Body of pancreas (tissue), 4 donors: Measurements from ENCODE around the gene SOX8. TPM values are rescaled to one million over a fixed set of nuclear protein-coding genes. Genes with fewer than 3 reads are reported as not detected.
"Not testable (repeated sequence)": the region's sequence is repeated elsewhere in the genome, so short reads cannot be mapped to it uniquely, and the experiment has no call there.

Experiments used
- ATAC-seq: fragments of 150-250 bp; one replicate; pipeline ENCODE4 v1.9.1; 2016
- DNase-seq, 4 donors: peaks; one replicate each; pipeline ENCODE4 v3.0.0-alpha.2; 2019
- H3K27ac ChIP-seq, 4 donors: fragments of 200-600 bp; sonication (generic); 1 replicate in 3 of 4; 2 replicates in 1 of 4; pipeline versions ENCODE4 v1.5.1 to v1.6.1; 2016 to 2019; ENCODE audit warnings: mild to moderate bottlenecking in 1 of 4, mixed read lengths in 1 of 4, moderate library complexity in 1 of 4
- H3K27me3 ChIP-seq, 2 donors: fragments of 200-600 bp; sonication (generic); one replicate each; pipeline ENCODE4 v1.6.0; 2016; ENCODE audit warnings: mild to moderate bottlenecking in 1 of 2
- H3K36me3 ChIP-seq, 2 donors: fragments of 200-600 bp; sonication (generic); replicated peaks in 1 of 2; 2 replicates each; pipeline ENCODE4 v1.5.1; 2016; ENCODE audit warnings: low read depth in 2 of 2; ENCODE audit not compliant: insufficient read depth in 1 of 2
- H3K4me1 ChIP-seq: fragments of 200-600 bp; sonication (generic); one replicate; pipeline ENCODE4 v1.6.0; 2016
- H3K4me3 ChIP-seq, 2 donors: fragments of 200-600 bp; sonication (generic); 1 replicate in 1 of 2; 2 replicates in 1 of 2; pipeline ENCODE4 v1.5.1; 2016 to 2019
- H3K9me3 ChIP-seq, 3 donors: fragments of 200-600 bp; sonication (generic); 1 replicate in 2 of 3; 2 replicates in 1 of 3; pipeline ENCODE4 v1.5.1; 2016
- POLR2A ChIP-seq, 3 donors: fragments of 450-650 bp; IDR thresholded peaks; one replicate each; pipeline ENCODE4 v1.6.1; 2016; ENCODE audit warnings: antibody characterized with exemption in 3 of 3, mild to moderate bottlenecking in 2 of 3
- WGBS, 2 donors: methylation state at CpG; one replicate each; pipeline ENCODE4 v1.1.5; 2017; 5-methylcytosine and 5-hydroxymethylcytosine counted together
- intact Hi-C: fragments of 100-400 bp; cut with DNase I; formaldehyde crosslinking; loops from one replicate; pipeline ENCODE4 v1.15.1; 2023
- total RNA-seq, 2 donors: library from RNA; depleted of rRNA; stranded (reverse); fragments of >200 nt; gene quantifications; one replicate each; pipeline ENCODE4 v1.1.0, GENCODE V29; 2016
- TF ChIP-seq, protein P1 (sequence below), 7 experiments: fragments of 450-650 bp in 4 of 7; fragments of 200-600 bp in 3 of 7; sonication (generic) in 3 of 7; IDR thresholded peaks; one replicate each; pipeline ENCODE4 v1.5.1; 2016 to 2019; ENCODE audit warnings: antibody characterized with exemption in 7 of 7

SOX8 gene
- total RNA-seq, 2 donors from 2014 or later = 2.6 to 3.3 TPM

DNA sequence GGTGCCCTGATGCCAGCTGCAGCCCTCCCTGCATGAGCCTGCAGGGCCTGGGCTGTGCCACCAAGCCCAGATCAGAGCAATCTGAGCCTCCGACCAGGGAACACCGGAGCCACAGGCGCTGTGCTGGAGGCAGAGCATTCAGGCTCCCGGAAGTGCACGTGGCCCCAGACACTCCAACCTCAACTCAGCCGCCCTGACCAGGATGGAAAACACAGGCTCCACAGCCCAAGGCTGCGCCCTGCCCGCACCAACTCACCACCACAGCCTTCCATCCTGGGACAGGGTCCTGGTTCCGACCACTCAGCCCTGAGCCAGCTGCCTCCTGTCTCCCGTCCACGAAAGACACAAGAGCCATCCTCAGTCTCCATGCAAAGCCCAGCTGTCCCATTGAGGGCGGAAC lies 29.2 kb upstream of the SOX8 start:
- no peak for ATAC-seq
- peaks cover 0 to 5% of the 10 kb centered on the region in 2 donors for H3K36me3 ChIP-seq
- H3K9me3 ChIP-seq = no peaks in the 10 kb centered on the region
- H3K4me3 ChIP-seq = no peak overlapping the region
- 93 to 100% methylated on average over 3 to 12 of the region's 12 CpGs for WGBS, 2 donors
- intact Hi-C loops = no loop called here
- H3K27me3 ChIP-seq = no peaks in the 10 kb centered on the region
- no peak for DNase-seq
- no peaks in the 10 kb centered on the region for H3K4me1 ChIP-seq
- TF ChIP-seq, protein P1, sequence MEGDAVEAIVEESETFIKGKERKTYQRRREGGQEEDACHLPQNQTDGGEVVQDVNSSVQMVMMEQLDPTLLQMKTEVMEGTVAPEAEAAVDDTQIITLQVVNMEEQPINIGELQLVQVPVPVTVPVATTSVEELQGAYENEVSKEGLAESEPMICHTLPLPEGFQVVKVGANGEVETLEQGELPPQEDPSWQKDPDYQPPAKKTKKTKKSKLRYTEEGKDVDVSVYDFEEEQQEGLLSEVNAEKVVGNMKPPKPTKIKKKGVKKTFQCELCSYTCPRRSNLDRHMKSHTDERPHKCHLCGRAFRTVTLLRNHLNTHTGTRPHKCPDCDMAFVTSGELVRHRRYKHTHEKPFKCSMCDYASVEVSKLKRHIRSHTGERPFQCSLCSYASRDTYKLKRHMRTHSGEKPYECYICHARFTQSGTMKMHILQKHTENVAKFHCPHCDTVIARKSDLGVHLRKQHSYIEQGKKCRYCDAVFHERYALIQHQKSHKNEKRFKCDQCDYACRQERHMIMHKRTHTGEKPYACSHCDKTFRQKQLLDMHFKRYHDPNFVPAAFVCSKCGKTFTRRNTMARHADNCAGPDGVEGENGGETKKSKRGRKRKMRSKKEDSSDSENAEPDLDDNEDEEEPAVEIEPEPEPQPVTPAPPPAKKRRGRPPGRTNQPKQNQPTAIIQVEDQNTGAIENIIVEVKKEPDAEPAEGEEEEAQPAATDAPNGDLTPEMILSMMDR (IDR thresholded peaks at IDR 0.05) = no peak
- TF ChIP-seq POLR2A (IDR thresholded peaks at IDR 0.05) = no peak
- no peak overlapping the region for H3K27ac ChIP-seq

DNA sequence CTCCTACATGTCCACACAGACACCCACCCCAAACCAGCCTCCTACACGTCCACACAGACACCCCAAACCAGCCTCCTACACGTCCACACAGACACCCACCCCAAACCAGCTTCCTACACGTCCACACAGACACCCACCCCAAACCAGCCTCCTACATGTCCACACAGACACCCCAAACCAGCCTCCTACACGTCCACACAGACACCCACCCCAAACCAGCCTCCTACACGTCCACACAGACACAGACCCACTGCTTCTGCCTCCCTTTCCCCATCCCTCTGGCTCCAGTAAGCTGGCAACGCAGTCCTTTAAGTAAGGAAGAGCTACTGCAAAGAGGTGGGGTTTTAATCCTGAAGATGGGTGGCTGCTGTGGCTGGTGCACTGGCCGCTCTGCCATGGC lies 27.8 kb upstream of the SOX8 start:
- intact Hi-C loops, H3K27ac ChIP-seq, H3K9me3 ChIP-seq, H3K4me3 ChIP-seq, H3K27me3 ChIP-seq, H3K36me3 ChIP-seq, H3K4me1 ChIP-seq, DNase-seq, ATAC-seq: not testable (repeated sequence)
- WGBS, 2 donors = 97 to 100% methylated on average over 2 to 3 of the region's 7 CpGs

DNA sequence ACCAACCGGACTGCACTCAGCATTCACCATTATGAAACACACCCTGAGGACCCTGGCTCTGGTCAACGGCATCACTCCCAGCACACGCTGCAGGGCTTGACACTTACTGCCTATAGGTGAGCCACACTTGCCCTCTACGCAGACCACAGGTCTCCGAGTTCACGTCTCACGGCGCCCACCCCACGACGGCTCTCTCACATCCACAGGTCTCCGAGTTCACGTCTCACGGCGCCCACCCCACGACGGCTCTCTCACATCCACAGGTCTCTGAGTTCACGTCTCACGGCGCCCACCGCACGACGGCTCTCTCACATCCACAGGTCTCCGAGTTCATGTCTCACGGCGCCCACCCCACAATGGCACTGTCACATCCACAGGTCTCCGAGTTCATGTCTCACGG lies 25.8 kb upstream of the SOX8 start:
- H3K4me1 ChIP-seq, intact Hi-C loops, H3K36me3 ChIP-seq, H3K27ac ChIP-seq, H3K9me3 ChIP-seq, H3K27me3 ChIP-seq, DNase-seq, ATAC-seq, H3K4me3 ChIP-seq: not testable (repeated sequence)
- WGBS, 2 donors = 96% methylated on average over 27 of the region's 27 CpGs

DNA sequence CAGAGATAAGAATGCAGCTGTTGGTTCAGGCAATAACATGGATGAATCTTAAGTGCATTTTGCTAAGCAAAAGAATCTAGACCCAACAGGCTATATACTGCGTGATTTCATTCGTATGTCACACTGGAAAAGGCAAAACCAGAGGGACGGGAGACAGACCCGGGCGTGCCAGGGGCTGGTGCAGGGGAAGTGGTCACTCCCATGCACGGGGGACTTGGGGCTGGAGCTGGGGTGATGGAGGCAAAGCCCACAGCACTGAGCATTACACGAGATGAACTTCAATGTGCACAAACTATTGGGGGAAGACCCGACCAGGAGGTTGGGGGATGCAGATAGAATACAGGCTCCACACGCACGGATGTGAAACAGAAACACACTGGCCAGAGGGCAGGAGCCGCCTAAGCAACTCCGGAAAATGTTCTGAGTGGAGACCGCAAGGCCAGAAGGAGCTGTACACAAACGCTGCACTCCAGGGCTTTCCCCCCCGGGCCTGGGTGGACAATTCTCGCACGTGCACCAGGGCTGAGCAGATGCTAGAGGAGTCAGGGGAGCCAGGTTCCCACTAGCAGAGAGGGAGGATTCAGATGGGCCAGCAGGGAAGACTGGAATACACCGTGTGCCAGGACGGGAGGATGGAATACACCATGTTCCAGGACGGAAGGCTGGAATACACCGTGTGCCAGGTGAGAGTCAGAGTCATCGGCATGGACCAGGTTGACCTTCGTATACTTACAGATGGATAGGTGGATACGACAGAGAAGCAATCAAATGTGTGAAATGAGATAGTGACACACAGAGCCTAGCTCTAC lies 22.1 kb upstream of the SOX8 start:
- H3K27me3 ChIP-seq = no peaks in the 10 kb centered on the region
- no peak overlapping the region for H3K4me3 ChIP-seq
- H3K9me3 ChIP-seq = no peaks in the 10 kb centered on the region
- TF ChIP-seq, protein P1 (IDR thresholded peaks at IDR 0.05) = no peak
- TF ChIP-seq POLR2A (IDR thresholded peaks at IDR 0.05) = no peak
- H3K4me1 ChIP-seq = no peaks in the 10 kb centered on the region
- intact Hi-C loops = no loop called here
- DNase-seq = no peak
- H3K27ac ChIP-seq = no peak overlapping the region
- no peak for ATAC-seq
- WGBS, 2 donors = 88 to 90% methylated on average over 24 of the region's 24 CpGs
- H3K36me3 ChIP-seq = no peaks in the 10 kb centered on the region

DNA sequence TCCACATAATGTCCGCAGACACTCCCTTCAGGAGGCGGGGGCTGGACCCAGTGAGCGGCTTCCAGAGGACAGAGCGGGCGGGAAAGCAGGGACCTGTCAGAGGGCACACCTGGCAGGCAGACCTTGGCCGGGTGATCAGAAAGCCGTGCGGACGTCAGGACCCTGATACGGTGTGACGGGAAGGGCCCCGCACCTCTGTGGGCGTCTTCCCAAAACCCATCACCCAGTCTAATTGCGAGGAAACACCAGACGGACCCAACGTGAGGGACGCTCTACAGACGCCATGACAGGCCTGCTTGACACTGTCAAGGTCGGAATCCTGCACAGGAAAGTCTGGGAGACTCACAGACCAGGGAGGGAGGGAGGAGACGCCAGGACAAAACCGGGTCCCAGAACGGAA lies 19.2 kb upstream of the SOX8 start:
- Histone ChIP-seq H3K4me3 (no peak overlapping the region), H3K9me3 (no peaks in the 10 kb centered on the region), H3K4me1 (no peaks in the 10 kb centered on the region), H3K36me3 (no peaks in the 10 kb centered on the region), H3K27ac (no peak overlapping the region), H3K27me3 (no peaks in the 10 kb centered on the region)
- no peak for DNase-seq
- TF ChIP-seq, protein P1 (IDR thresholded peaks at IDR 0.05) = no peak
- TF ChIP-seq POLR2A (IDR thresholded peaks at IDR 0.05) = no peak
- ATAC-seq = no peak
- WGBS, 2 donors = 83 to 88% methylated on average over 22 of the region's 22 CpGs
- intact Hi-C loops = no loop called here
